Lower leg skin (tissue), 4 donors: Measurements from ENCODE around the gene MRPL42. TPM values are rescaled to one million over a fixed set of nuclear protein-coding genes. Genes with fewer than 3 reads are reported as not detected.

Experiments
- DNase-seq, 2 donors: peaks; one replicate each; pipeline ENCODE4 v3.0.0-alpha.2; 2019; ENCODE audit warnings: low spot score in 2 of 2
- H3K4me3 ChIP-seq: fragments of 200-600 bp; sonication (generic); 2 replicates; pipeline ENCODE4 v1.5.1; 2017; ENCODE audit warnings: mild to moderate bottlenecking, low read depth; ENCODE audit not compliant: poor library complexity, severe bottlenecking
- CTCF ChIP-seq, 3 donors: fragments of 450-650 bp; IDR thresholded peaks; one replicate each; pipeline ENCODE4 v1.5.1; 2016; ENCODE audit warnings: antibody characterized with exemption in 3 of 3, mild to moderate bottlenecking in 3 of 3, moderate library complexity in 2 of 3
- POLR2A ChIP-seq, 2 donors: fragments of 450-650 bp; IDR thresholded peaks; one replicate each; pipeline ENCODE4 v1.6.1; 2016 to 2017; ENCODE audit warnings: antibody characterized with exemption in 2 of 2, mild to moderate bottlenecking in 1 of 2, moderate library complexity in 1 of 2
- whole genome bisulfite sequencing, 2 donors: methylation state at CpG; one replicate each; pipeline ENCODE4 v1.1.5; 2018; 5-methylcytosine and 5-hydroxymethylcytosine counted together
- intact Hi-C: fragments of 100-400 bp; cut with DNase I; formaldehyde crosslinking; loops from one replicate; pipeline ENCODE4 v1.15.0; 2023; ENCODE audit warnings: low total_unique reads
- total RNA-seq, 4 donors: library from RNA; depleted of rRNA; stranded (reverse); fragments of >200 nt; gene quantifications; one replicate each; pipeline ENCODE4 v1.1.0, GENCODE V29; 2016

Gene MRPL42
- total RNA-seq: 10 to 100 TPM; 43.9 to 58.4 (median 47.7) TPM

GRCh38 chr12:93467351-93468007, at the start of gene MRPL42:
Gene MRPL42 (plus strand): TSS chr12:93467514. CDS start chr12:93469286, 1,772 bp downstream.
- intact Hi-C loops: no loop called here
- 0 to 1% methylated on average over 29 to 36 of the region's 36 CpGs for WGBS, 2 donors
- DNase-seq: peak; percentile 88 to 98
- TF ChIP-seq POLR2A (IDR thresholded peaks at IDR 0.05) (no peak), CTCF (IDR thresholded peaks at IDR 0.05) (no peak)
- peak within 1 kb of the TSS; percentile 70 for H3K4me3 ChIP-seq

- TF ChIP-seq CTCF (IDR thresholded peaks at IDR 0.05) (no peak), POLR2A (IDR thresholded peaks at IDR 0.05) (no peak)
- intact Hi-C loops: no loop called here
- whole genome bisulfite sequencing, 2 donors: 91% methylated on average over 4 of the region's 4 CpGs
- no peak for DNase-seq
- no peak overlapping the region for H3K4me3 ChIP-seq
Observed at GRCh38 chr12:93417967-93418480, 49.3 kb upstream of the MRPL42 start.

GRCh38 chr12:93419388-93420034, 47.8 kb upstream of the MRPL42 start:
- no peak overlapping the region for H3K4me3 ChIP-seq
- no peak for DNase-seq
- TF ChIP-seq POLR2A (IDR thresholded peaks at IDR 0.05): no peak
- no peak for TF ChIP-seq CTCF (IDR thresholded peaks at IDR 0.05)
- intact Hi-C loops: no loop called here
- 31 to 51% methylated on average over 1 of the region's 1 CpG for WGBS, 2 donors

GRCh38 chr12:93422050-93422449, 45.3 kb upstream of the MRPL42 start:
- DNase-seq: no peak
- intact Hi-C loops: no loop called here
- no peak for TF ChIP-seq POLR2A (IDR thresholded peaks at IDR 0.05)
- H3K4me3 ChIP-seq: no peak overlapping the region
- WGBS, 2 donors: 61 to 63% methylated on average over 2 of the region's 2 CpGs

- 56% methylated on average over 8 of the region's 8 CpGs for WGBS, 2 donors
- TF ChIP-seq POLR2A (IDR thresholded peaks at IDR 0.05) (no peak), CTCF (IDR thresholded peaks at IDR 0.05) (no peak)
- no peak overlapping the region for H3K4me3 ChIP-seq
- intact Hi-C loops: no loop called here
- DNase-seq: no peak
Observed at GRCh38 chr12:93425736-93426411, 41.4 kb upstream of the MRPL42 start.

- intact Hi-C loops: no loop called here
- no peak for DNase-seq
- 36 to 45% methylated on average over 1 of the region's 1 CpG for WGBS, 2 donors
- TF ChIP-seq CTCF (IDR thresholded peaks at IDR 0.05): no peak
- TF ChIP-seq POLR2A (IDR thresholded peaks at IDR 0.05): no peak
- no peak overlapping the region for H3K4me3 ChIP-seq
Observed at GRCh38 chr12:93426412-93426805, 40.9 kb upstream of the MRPL42 start.
